ENCODE results near the gene SLIT1.

- TF ChIP-seq CTCF (IDR thresholded peaks at IDR 0.05 in 4 of 5, conservative IDR thresholded peaks at IDR 0.05 in 1 of 5) (no peak), POLR2A (IDR thresholded peaks at IDR 0.05) (no peak)
These were observed 74.1 kb downstream of the SLIT1 start for GRCh38 chr10:97111615-97112014.
